HG03159 (cell line): ENCODE data around the gene TM4SF20.

ENCODE experiments used
- ATAC-seq: cut with Tn5 transposase; IDR thresholded peaks from one replicate; pipeline ENCODE4 v1.9.1; 2021; ENCODE audit warnings: mild to moderate bottlenecking, moderate library complexity; ENCODE audit not compliant: unreplicated experiment

Gene TM4SF20

DNA sequence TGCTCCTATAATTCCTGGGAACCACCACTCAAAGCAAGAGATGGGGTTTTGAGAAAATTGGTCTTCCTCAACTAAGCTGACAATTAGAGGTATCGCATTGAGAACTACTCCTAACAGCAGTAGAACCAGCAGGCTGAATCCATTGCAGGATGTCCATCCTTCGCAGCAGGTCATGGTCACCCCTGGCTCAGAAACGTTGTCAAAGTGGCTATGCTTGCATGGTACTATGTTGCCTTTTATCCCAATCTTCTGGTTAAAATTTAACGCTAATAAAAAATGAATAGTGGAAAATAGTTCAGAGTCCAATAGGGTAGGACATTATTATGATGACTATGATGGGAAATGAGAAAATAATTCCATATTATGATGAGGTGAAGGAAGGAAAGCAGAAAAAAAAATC, at the start of gene TM4SF20:
Gene TM4SF20, minus strand, starts transcription at position 212 of the 400 bp plus-strand sequence. Its CDS starts 38 bp downstream, at position 174.
- ATAC-seq: no peak

DNA sequence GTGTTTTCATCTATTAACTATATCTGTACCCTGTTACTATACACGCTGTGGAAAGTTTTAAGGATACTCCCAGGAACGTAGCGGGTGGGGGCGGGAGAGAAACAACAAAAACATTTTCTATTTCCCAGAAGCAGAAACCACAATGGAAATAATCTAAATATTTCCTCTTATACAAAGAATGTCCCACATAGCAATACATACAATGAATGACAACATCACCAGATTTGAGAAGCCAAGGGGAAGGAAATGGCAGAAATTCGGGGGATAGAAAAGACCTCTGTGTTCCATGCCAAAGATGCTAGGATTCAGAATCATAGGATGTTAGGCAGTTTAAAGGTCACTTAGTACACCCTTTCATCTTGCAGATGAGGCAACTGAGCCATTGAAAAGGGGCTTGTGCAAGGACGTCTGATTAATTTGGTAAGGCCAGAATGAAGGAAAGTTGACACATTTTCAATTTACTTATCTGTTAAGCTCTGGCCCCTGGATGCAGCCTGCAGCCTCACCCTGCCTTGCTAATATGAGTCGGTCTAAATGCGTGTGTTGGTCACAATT, 49.7 kb upstream of the TM4SF20 start:
- ATAC-seq: no peak

DNA sequence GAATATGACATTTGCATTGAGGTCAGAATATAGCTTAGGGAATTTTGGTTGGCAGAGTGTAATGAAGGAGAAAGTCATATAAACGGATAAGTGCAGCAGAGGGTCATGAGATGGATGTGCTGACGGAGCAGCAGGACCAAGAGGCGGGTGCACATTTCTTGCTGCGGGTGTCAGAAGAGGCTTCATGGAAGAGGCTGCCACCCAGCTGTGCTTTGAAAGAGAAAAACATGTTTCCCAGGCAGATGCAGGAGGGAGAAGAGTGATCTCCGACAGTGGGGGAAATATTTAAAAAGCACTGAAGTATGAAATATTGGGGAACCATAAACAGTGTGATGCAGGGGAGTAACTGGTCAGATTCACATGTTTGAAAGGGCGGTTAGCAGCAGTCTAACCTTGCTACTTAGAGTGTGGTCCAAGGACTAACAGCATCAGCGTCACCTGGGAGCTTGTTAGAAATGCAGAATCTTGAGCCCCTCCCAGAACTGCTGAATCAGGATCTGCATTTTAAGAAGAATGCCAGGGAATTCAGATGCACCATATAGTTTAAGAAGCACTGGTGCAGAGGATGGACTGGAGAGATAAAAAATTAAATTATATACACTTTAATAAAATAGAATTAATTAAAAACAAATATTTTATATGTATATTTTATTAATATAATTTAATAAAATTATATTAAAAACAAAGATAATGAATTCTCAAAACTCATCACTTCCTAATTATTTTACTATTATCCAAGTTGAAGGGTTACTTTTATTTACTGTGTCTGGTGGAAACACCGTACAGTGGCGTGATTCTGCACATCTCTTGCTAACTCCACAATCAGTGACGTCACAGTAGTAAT, 44.8 kb upstream of the TM4SF20 start:
- ATAC-seq: no peak

GRCh38 chr2:227420087-227421052, 41.3 kb upstream of the TM4SF20 start:
- no peak for ATAC-seq

- ATAC-seq: no peak
Observed at GRCh38 chr2:227416701-227417100, 37.6 kb upstream of the TM4SF20 start.

DNA sequence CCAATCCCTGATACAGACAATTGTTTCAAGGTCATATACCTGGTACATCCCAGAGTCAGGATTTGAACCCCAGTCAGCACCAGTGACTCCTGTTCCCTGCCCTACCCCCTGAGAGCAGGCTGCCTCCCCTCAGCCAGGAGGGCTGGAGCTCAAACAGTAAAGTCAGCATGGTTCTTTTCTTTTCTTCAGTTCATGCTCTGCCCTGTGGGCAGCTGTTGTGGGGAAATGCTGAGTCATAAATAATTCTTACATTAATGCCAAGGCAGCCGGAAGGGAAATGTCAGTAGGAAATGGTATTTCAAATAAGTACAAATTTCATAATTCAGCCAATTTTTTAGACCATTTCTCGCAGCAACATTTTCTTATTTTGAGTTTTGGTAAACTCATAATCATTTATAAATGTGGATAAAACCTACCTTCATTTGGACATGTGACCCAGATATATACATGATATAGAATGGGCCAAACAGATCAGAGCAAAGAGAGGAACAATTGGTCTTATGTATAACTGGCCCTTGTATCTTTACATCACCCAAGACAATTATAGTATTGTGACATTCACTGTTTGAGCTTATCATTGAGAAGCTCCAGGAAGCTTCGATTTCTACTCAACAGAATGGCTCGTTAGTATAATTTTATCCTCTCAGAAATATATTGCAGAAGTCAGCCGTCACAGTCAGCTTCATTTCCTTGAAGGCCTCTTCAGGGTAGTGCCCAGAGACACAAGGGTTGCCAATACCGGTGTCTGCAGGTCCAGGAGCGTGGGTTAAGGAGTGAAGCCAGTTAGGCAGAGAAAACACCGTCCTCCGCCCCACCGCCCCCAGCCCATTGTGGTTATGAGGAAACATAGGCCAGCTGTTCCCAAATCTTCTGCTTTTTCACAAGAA, 36.7 kb upstream of the TM4SF20 start:
- peak; percentile 38 for ATAC-seq

DNA sequence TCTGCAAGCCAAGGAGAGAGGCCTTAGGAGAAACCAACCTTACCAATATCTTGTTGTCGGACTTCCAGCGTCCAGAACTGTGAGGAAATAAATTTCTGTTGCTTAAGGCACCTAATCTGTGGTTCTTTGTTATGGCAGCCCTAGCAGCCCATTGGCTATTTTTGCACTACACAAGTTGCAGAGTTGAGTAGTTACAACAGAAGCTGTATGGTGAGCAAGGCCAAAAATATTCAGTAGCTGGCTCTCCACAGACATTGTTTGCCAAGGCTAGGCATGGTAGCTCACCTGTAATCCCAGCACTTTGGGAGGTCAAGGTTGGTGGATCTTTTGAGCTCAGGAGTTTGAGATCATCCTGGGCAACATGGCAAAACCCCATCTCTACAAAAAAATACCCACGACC, 35.7 kb upstream of the TM4SF20 start:
- ATAC-seq: no peak

GRCh38 chr2:227413371-227413770, 34.3 kb upstream of the TM4SF20 start:
- ATAC-seq: no peak

DNA sequence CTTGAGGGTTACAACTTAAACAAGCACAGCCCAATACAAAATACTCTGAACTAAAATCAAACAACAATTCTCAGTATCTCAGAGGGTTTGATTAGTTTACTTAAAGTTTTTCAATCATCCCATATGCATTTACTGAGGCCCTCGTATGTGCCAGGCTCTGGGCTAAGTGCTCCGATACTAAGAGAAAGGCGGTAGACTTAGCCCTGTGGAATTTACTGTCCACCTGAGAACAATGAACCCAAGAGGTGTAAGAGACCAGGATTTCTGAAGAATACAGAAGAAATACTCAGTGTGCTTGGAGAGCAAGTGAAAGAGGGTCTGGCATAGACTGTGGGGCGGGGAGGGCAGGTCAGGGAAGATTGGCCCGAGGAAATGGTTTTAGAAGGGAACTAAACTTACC, 33.8 kb upstream of the TM4SF20 start:
- ATAC-seq: no peak

DNA sequence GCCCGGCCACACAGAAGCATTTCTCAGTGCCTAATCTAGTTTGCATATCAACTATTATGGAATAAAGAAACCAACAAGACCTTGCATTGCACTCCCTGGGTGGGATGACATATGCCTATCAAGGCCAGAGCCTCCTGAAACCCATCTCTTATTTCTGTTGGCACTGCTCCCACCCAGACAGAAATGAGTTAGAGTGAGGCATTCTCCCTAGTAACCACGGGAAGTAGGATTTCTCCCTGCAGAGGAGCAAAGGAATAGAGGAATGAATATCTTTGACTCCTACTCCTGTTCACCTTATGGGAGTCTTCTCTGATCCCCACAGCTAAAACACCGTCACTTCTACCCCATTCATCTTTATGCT, 32.9 kb upstream of the TM4SF20 start:
- ATAC-seq: no peak

DNA sequence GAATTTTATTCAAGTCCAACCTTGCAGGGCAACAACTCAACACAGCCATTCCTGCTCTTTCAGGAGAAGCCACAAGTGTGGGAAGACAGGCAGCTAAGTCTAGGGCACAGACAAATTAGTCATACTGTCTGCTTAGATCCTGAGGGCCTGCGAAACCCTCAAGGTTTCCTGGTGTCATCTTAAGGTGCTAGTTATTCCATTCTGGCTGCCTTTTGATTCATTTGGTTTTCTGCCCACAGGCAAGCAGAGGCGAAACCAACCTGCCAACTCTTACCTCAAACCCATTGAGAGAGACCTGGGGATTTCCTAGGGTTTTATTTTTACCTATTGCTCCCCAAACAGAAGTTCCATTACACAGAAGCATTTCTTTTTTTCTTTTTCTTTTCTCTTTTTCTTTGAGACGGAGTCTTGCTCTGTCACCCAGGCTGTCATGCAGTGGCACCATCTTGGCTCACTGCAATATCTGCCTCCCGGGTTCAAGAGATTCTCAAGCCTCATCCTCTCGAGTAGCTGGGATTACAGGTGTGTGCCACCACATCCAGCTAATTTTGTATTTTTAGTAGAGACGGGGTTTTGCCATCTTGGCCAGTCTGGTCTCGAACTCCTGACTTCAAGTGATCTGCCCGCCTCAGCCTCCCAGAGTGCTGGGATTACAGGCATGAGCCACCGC, 32.3 kb upstream of the TM4SF20 start:
- peak; percentile 59 for ATAC-seq

- ATAC-seq: no peak
Observed at GRCh38 chr2:227410191-227410590, 31.1 kb upstream of the TM4SF20 start.

DNA sequence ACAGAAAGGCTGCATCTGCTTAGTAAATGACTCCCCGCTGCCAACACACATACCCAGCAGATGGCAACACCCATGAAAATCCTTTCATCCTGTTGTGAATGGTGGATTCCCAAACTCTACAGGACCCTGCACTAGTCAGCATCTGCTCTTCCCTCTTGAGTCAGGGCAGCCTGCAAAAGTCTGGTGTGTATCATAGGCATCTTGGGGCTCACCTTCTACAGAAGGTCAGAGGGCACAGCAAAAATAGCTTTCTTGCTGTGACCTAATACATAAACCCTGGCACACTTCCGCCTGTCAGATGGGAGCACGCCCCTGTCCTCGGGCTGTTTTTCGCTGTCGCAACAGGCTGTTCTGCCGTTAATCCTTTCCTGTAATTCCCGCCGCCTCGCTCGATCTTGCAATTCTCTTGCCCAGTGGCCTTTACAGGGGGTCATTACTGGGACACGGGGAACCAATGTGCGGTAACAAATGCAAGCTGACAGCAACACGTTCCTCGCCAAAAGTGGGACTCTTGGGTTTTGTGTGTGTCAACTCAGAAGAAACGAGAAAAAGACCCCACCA, 28.6 kb upstream of the TM4SF20 start:
- no peak for ATAC-seq

GRCh38 chr2:227406177-227407031, 27.3 kb upstream of the TM4SF20 start:
- ATAC-seq: no peak

DNA sequence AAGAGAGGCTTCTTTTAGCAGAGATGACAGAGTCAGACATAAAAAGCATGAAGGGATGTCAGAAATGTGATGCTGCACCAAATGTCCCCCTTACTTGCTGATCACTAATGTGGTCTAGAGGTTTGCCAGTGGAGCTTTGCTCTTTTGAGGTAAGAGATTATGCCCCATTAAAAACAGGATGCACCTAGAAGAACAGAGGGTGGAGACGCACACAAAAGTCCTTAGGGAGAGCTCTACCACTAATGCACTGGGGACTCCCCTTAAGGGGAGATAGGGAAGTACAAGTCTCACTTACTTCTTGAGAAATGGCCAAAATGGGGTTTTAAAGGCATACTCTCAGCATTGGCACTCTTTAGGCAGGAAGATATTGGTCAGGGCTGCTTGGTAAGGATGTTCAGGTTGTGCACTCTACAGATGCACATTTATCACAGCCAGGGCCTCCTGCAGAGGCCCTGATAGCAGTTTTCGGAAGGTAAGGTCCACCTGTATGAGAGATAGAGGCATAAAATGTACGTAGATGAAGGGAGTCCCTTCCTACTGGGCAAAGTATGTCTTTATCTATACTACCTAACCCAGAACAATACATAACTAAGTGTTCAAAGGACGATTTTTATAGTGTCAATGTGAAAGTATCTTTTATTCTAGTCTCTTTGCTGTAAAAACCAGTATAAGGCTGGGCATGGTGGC, 25.6 kb upstream of the TM4SF20 start:
- peak; percentile 39 for ATAC-seq

- no peak for ATAC-seq
Observed at GRCh38 chr2:227402959-227403358, 23.9 kb upstream of the TM4SF20 start.

DNA sequence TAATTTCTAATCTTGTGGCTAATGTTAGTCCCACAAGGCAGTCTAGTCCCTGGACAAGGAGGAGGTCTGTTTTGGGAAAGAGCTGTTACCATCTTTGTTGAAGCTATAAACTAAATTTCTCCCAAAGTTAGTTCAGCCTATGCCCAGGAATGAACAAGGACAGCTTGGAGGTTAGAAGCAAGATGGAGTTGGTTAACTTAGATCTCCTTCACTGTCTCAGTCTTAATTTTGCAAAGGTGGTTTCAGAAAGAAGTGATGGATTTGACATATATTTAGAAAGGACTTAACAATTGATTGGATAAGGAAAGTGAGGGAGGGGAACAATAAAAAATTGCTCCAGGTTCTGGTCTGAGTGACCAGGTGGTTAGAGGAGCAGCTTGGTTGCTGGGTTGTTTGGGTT, 23.2 kb upstream of the TM4SF20 start:
- ATAC-seq: no peak

- no peak for ATAC-seq
Observed at GRCh38 chr2:227401550-227401949, 22.4 kb upstream of the TM4SF20 start.
